GM23338 (cell line): Measurements from ENCODE around the gene IL36B. TPM values are rescaled to one million over a fixed set of nuclear protein-coding genes. Genes with fewer than 3 reads are reported as not detected.

ENCODE experiments used
- ATAC-seq: fragments of 200-7000 bp; cut with Tn5 transposase; 3 replicates; pipeline ENCODE4 v1.9.1; 2020
- DNase-seq: peaks from one replicate; pipeline ENCODE4 v3.0.0-alpha.2; 2015; ENCODE audit warnings: low spot score
- H2AFZ ChIP-seq: fragments of 200-600 bp; sonication (generic); 2 replicates; pipeline ENCODE4 v1.8.0; 2016; ENCODE audit warnings: antibody characterized with exemption, mild to moderate bottlenecking, moderate library complexity
- H3F3A ChIP-seq: fragments of 200-600 bp; sonication (generic); replicated peaks from 2 replicates; pipeline ENCODE4 v1.8.0; 2017; ENCODE audit warnings: antibody characterized with exemption, mixed run types, low read depth
- H3K27ac ChIP-seq: fragments of 200-600 bp; sonication (generic); 2 replicates; pipeline ENCODE4 v1.6.1; 2016; ENCODE audit warnings: low read depth
- H3K27me3 ChIP-seq: fragments of 200-600 bp; sonication (generic); 2 replicates; pipeline ENCODE4 v1.8.0; 2016; ENCODE audit warnings: mild to moderate bottlenecking, mixed run types, moderate library complexity; ENCODE audit not compliant: insufficient read depth
- H3K36me3 ChIP-seq: fragments of 200-600 bp; sonication (generic); 2 replicates; pipeline ENCODE4 v1.8.0; 2016; ENCODE audit warnings: mild to moderate bottlenecking; ENCODE audit not compliant: insufficient read depth
- H3K4me1 ChIP-seq: fragments of 200-600 bp; sonication (generic); 2 replicates; pipeline ENCODE4 v1.8.0; 2016; ENCODE audit warnings: mild to moderate bottlenecking, moderate library complexity; ENCODE audit not compliant: insufficient read depth
- H3K4me2 ChIP-seq: fragments of 200-600 bp; sonication (generic); 2 replicates; pipeline ENCODE4 v1.7.1; 2017; ENCODE audit warnings: mixed run types
- H3K4me3 ChIP-seq: fragments of 200-600 bp; sonication (generic); 2 replicates; pipeline ENCODE4 v1.6.1; 2016; ENCODE audit warnings: mixed run types
- H3K79me2 ChIP-seq: fragments of 200-600 bp; sonication (generic); replicated peaks from 2 replicates; pipeline ENCODE4 v1.8.0; 2017; ENCODE audit warnings: mild to moderate bottlenecking; ENCODE audit not compliant: insufficient read depth
- H3K9me2 ChIP-seq: fragments of 200-600 bp; sonication (generic); 2 replicates; pipeline ENCODE4 v1.8.0; 2017; ENCODE audit not compliant: insufficient read depth
- H4K20me1 ChIP-seq: fragments of 200-600 bp; sonication (generic); replicated peaks from 2 replicates; pipeline ENCODE4 v1.8.0; 2017; ENCODE audit warnings: mild to moderate bottlenecking; ENCODE audit not compliant: insufficient read depth
- H3K27ac Mint-ChIP-seq: 2 replicates; pipeline ENCODE4 v1.8.0; 2020; ENCODE audit warnings: inconsistent platforms, mild to moderate bottlenecking, moderate library complexity, mixed read lengths
- H3K27me3 Mint-ChIP-seq: 3 replicates; pipeline ENCODE4 v1.8.0; 2022; ENCODE audit warnings: low read depth, mild to moderate bottlenecking, moderate library complexity, mixed read lengths, inconsistent platforms; ENCODE audit not compliant: insufficient read depth, poor library complexity
- H3K36me3 Mint-ChIP-seq: 3 replicates; pipeline ENCODE4 v1.8.0; 2021; ENCODE audit warnings: low read depth, mild to moderate bottlenecking, inconsistent platforms, moderate library complexity, mixed read lengths
- H3K4me1 Mint-ChIP-seq: 3 replicates; pipeline ENCODE4 v1.8.0; 2020; ENCODE audit warnings: mild to moderate bottlenecking, inconsistent platforms, mixed read lengths
- H3K4me3 Mint-ChIP-seq: 3 replicates; pipeline ENCODE4 v1.8.0; 2021; ENCODE audit warnings: moderate library complexity, mild to moderate bottlenecking, inconsistent platforms, mixed read lengths
- H3K9me3 Mint-ChIP-seq: 3 replicates; pipeline ENCODE4 v1.8.0; 2020; ENCODE audit warnings: moderate library complexity, mild to moderate bottlenecking, inconsistent platforms, mixed read lengths
- CREB1 ChIP-seq: fragments of 250-450 bp; sonication (Bioruptor Pico); IDR thresholded peaks from 2 replicates; pipeline ENCODE4 v1.5.0; 2020; ENCODE audit warnings: low read depth, mild to moderate bottlenecking, moderate library complexity
- CTCF ChIP-seq, 2 experiments: fragments of 200-600 bp in 1 of 2; sonication (generic) in 1 of 2; conservative IDR thresholded peaks; 2 replicates each; pipeline versions ENCODE4 v1.5.1 to v1.6.1; 2016 to 2017; ENCODE audit warnings: antibody characterized with exemption in 2 of 2, low read depth in 2 of 2, mild to moderate bottlenecking in 2 of 2, moderate library complexity in 1 of 2
- ETS1 ChIP-seq: IDR thresholded peaks from 2 replicates; pipeline ENCODE4 v1.6.1; 2016; ENCODE audit warnings: antibody characterized with exemption
- EZH2 ChIP-seq: fragments of 200-600 bp; sonication (generic); IDR thresholded peaks from one replicate; pipeline ENCODE4 v1.8.0; 2017; ENCODE audit warnings: antibody characterized with exemption, mild to moderate bottlenecking, low read depth; ENCODE audit not compliant: unreplicated experiment
- EZH2phosphoT487 ChIP-seq: fragments of 200-600 bp; sonication (generic); IDR thresholded peaks from one replicate; pipeline ENCODE4 v1.8.1; 2018; ENCODE audit warnings: antibody characterized with exemption; ENCODE audit not compliant: unreplicated experiment
- JUNB ChIP-seq: IDR thresholded peaks from one replicate; pipeline ENCODE4 v1.6.1; 2016; ENCODE audit warnings: antibody characterized with exemption; ENCODE audit not compliant: unreplicated experiment
- NANOG ChIP-seq: IDR thresholded peaks from 2 replicates; pipeline ENCODE4 v1.6.1; 2016; ENCODE audit warnings: antibody characterized with exemption, borderline replicate concordance
- POLR2AphosphoS5 ChIP-seq: IDR thresholded peaks from 2 replicates; pipeline ENCODE4 v1.6.1; 2016; ENCODE audit warnings: antibody characterized with exemption, low read depth
- REST ChIP-seq: IDR thresholded peaks from one replicate; pipeline ENCODE4 v1.6.1; 2018; ENCODE audit warnings: antibody characterized with exemption; ENCODE audit not compliant: unreplicated experiment
- STAT1 ChIP-seq: IDR thresholded peaks from one replicate; pipeline ENCODE4 v1.6.1; 2016; ENCODE audit warnings: antibody characterized with exemption; ENCODE audit not compliant: unreplicated experiment
- ZNF114 ChIP-seq: fragments of 250-450 bp; sonication (Bioruptor Pico); IDR thresholded peaks from 2 replicates; pipeline ENCODE4 v1.5.0; 2020; ENCODE audit warnings: mild to moderate bottlenecking, moderate library complexity
- ZNF331 ChIP-seq: fragments of 250-450 bp; sonication (Bioruptor Pico); IDR thresholded peaks from 2 replicates; pipeline ENCODE4 v1.5.0; 2020; ENCODE audit warnings: low read depth, mild to moderate bottlenecking, moderate library complexity
- ZNF462 ChIP-seq: fragments of 250-450 bp; sonication (Bioruptor Pico); IDR thresholded peaks from 2 replicates; pipeline ENCODE4 v1.5.0; 2020; ENCODE audit warnings: mild to moderate bottlenecking, moderate library complexity
- polyA plus RNA-seq: library from polyadenylated mRNA; unstranded; fragments of >200 nt; fragmentation: Nextera tagmentation; extraction: Ambion mirVana; gene quantifications from 2 replicates; pipeline ENCODE4 v1.2.1, GENCODE V29; 2016
- total RNA-seq: library from RNA; depleted of rRNA; stranded (reverse); fragments of >200 nt; shearing (Covaris generic); gene quantifications from 2 replicates; pipeline ENCODE4 v1.2.3, GENCODE V29; 2014

The IL36B gene
- total and polyA plus RNA-seq, 2 experiments from 2014 or later = not detected

GRCh38 chr2:113007250-113007649 is 45.4 kb downstream of the IL36B start:
- no peaks in the 10 kb centered on the region for H3F3A ChIP-seq
- no peaks in the 10 kb centered on the region for H3K36me3 ChIP-seq
- Mint-ChIP-seq H3K27ac (no peak overlapping the region), H3K36me3 (no peaks in the 10 kb centered on the region), H3K4me3 (no peak overlapping the region), H3K9me3 (no peaks in the 10 kb centered on the region), H3K4me1 (no peaks in the 10 kb centered on the region), H3K27me3 (no peaks in the 10 kb centered on the region)
- H3K27me3 ChIP-seq = no peaks in the 10 kb centered on the region
- no peaks in the 10 kb centered on the region for H4K20me1 ChIP-seq
- H2AFZ ChIP-seq = no peak overlapping the region
- 0 out of 2 replicates have a peak, but pooled peaks cover 4% of the 10 kb centered on the region for H3K9me2 ChIP-seq
- no peak for ATAC-seq
- no peaks in the 10 kb centered on the region for H3K79me2 ChIP-seq
- H3K4me2 ChIP-seq = no peak overlapping the region
- TF ChIP-seq ZNF462 (CRISPR knock-in tag) = no peak
- no peak for TF ChIP-seq NANOG
- no peak for TF ChIP-seq EZH2phosphoT487
- no peak for TF ChIP-seq STAT1
- no peak for TF ChIP-seq JUNB
- no peak for TF ChIP-seq ETS1
- no peak for TF ChIP-seq ZNF114 (CRISPR knock-in tag)
- TF ChIP-seq CTCF (conservative IDR thresholded peaks at IDR 0.05; ENCODE audit: low read depth in 2 of 2) = no peak
- TF ChIP-seq ZNF331 = no peak
- no peak for TF ChIP-seq POLR2AphosphoS5
- TF ChIP-seq CREB1 (CRISPR knock-in tag) = no peak
- no peak for TF ChIP-seq EZH2
- TF ChIP-seq REST = no peak
- no peak for DNase-seq
- H3K4me3 ChIP-seq = no peak overlapping the region
- no peak overlapping the region for H3K27ac ChIP-seq
- no peaks in the 10 kb centered on the region for H3K4me1 ChIP-seq
